Endothelial cell of umbilical vein (primary cell): ENCODE data around the gene PRDM16. TPM values are rescaled to one million over a fixed set of nuclear protein-coding genes. Genes with fewer than 3 reads are reported as not detected.

Experiments used
- Bru-seq: library from RNA; stranded (reverse); fragments of 400-500 nt; gene quantifications from one replicate; lab custom pipeline; 2021; lab: Mats Ljungman, UMichigan
- BruChase-seq, 2 experiments: library from RNA; stranded (reverse); fragments of 400-500 nt; gene quantifications; one replicate each; lab custom pipeline; 2021; lab: Mats Ljungman, UMichigan
- BruUV-seq: library from RNA; stranded (reverse); fragments of 400-500 nt; replicated peaks from 2 replicates; lab custom pipeline; 2021; lab: Mats Ljungman, UMichigan
- CTCF ChIA-PET: fragments of 300-600, 350-600 bp; sonication (Branson Sonifier 250); formaldehyde crosslinking; loops from one replicate; lab custom pipeline; 2021; ENCODE audit warnings: antibody characterized with exemption, inconsistent platforms; lab: Charles Lee
- POLR2A ChIA-PET: fragments of 300-600, 350-600 bp; sonication (Branson Sonifier 250); formaldehyde crosslinking; loops from one replicate; lab custom pipeline; 2021; ENCODE audit warnings: antibody characterized with exemption, inconsistent platforms; lab: Charles Lee
- DNase-seq: peaks from one replicate; pipeline ENCODE4 v3.0.0-alpha.2; 2011; ENCODE audit warnings: low read depth, low spot score
- FAIRE-seq: peaks from 2 replicates; lab custom pipeline; 2011; peaks lifted over from hg19 to GRCh38; lab: Jason Lieb, UNC
- H2AFZ ChIP-seq: 2 replicates; pipeline ENCODE4 v1.6.0; 2012; ENCODE audit warnings: low read depth, low read length, control low read depth, inconsistent platforms
- H3K27ac ChIP-seq: 2 replicates; pipeline ENCODE4 v1.5.1; 2011; ENCODE audit warnings: low read depth, mild to moderate bottlenecking, control low read depth, low read length, moderate library complexity; ENCODE audit not compliant: insufficient read depth
- H3K27me3 ChIP-seq, 2 experiments: 2 replicates each; pipeline versions ENCODE4 v1.6.0 to v1.6.1; 2011; ENCODE audit warnings: low read length in 2 of 2, mixed read lengths in 1 of 2; ENCODE audit not compliant: control insufficient read depth in 2 of 2, insufficient read depth in 2 of 2
- H3K36me3 ChIP-seq, 2 experiments: 2 replicates in 1 of 2; 3 replicates in 1 of 2; pipeline ENCODE4 v1.5.1; 2011; ENCODE audit warnings: low read length in 2 of 2, mild to moderate bottlenecking in 1 of 2, moderate library complexity in 1 of 2; ENCODE audit not compliant: control insufficient read depth in 2 of 2, insufficient read depth in 2 of 2; ENCODE audit errors: extremely low read depth in 1 of 2
- H3K4me1 ChIP-seq: 3 replicates; pipeline ENCODE4 v1.5.1; 2011; ENCODE audit warnings: mild to moderate bottlenecking, low read length; ENCODE audit not compliant: control insufficient read depth, insufficient read depth; ENCODE audit errors: extremely low read depth
- H3K4me2 ChIP-seq: 2 replicates; pipeline ENCODE4 v1.6.1; 2011; ENCODE audit warnings: low read length, control low read depth, mixed read lengths; ENCODE audit not compliant: insufficient read depth
- H3K4me3 ChIP-seq, 3 experiments: fragments of 200-600 bp in 1 of 3; sonication (generic), shearing (Covaris generic) in 1 of 3; replicated peaks in 1 of 3; 2 replicates each; pipeline ENCODE4 v1.5.1; 2011 to 2016; ENCODE audit warnings: control low read depth in 3 of 3, low read length in 3 of 3, mild to moderate bottlenecking in 2 of 3, inconsistent platforms in 1 of 3, low read depth in 1 of 3, moderate library complexity in 1 of 3; ENCODE audit not compliant: insufficient read depth in 1 of 3
- H3K79me2 ChIP-seq: 2 replicates; pipeline ENCODE4 v1.6.0; 2012; ENCODE audit warnings: low read length, inconsistent platforms; ENCODE audit not compliant: control insufficient read depth, insufficient read depth
- H3K9ac ChIP-seq: replicated peaks from 2 replicates; pipeline ENCODE3; 2011; ENCODE audit warnings: low read length, control low read depth; ENCODE audit not compliant: insufficient read depth; ENCODE audit errors: extremely low read depth
- H3K9me1 ChIP-seq: replicated peaks from 3 replicates; pipeline ENCODE4 v1.6.0; 2011; ENCODE audit warnings: mild to moderate bottlenecking, low read length; ENCODE audit not compliant: control insufficient read depth, insufficient read depth; ENCODE audit errors: extremely low read depth
- H3K9me3 ChIP-seq: replicated peaks from 2 replicates; pipeline ENCODE4 v1.5.1; 2012; ENCODE audit warnings: low read length, inconsistent platforms; ENCODE audit not compliant: control insufficient read depth, insufficient read depth
- H4K20me1 ChIP-seq: replicated peaks from 2 replicates; pipeline ENCODE3; 2011; ENCODE audit warnings: mild to moderate bottlenecking, low read length; ENCODE audit not compliant: control insufficient read depth, insufficient read depth; ENCODE audit errors: extremely low read depth
- EZH2 ChIP-seq: IDR thresholded peaks from 2 replicates; pipeline ENCODE4 v1.6.1; 2012; ENCODE audit warnings: borderline replicate concordance, low read depth, mild to moderate bottlenecking, moderate library complexity, low read length, inconsistent platforms; ENCODE audit not compliant: severe bottlenecking
- GATA2 ChIP-seq: IDR thresholded peaks from 2 replicates; pipeline ENCODE4 v1.7.0; 2011; ENCODE audit warnings: low read depth, mild to moderate bottlenecking, moderate library complexity, mixed read lengths, low read length; ENCODE audit not compliant: insufficient read length, insufficient read depth
- MYC ChIP-seq: IDR thresholded peaks from one replicate; pipeline ENCODE4 v1.6.1; 2011; ENCODE audit warnings: mild to moderate bottlenecking, low read depth, low read length
- POLR2A ChIP-seq: IDR thresholded peaks from 2 replicates; pipeline ENCODE4 v1.6.1; 2012; ENCODE audit warnings: low read depth, mild to moderate bottlenecking, control low read depth, low read length
- dilution Hi-C: fragments of 300-500 bp; cut with MboI; formaldehyde crosslinking; loops from one replicate; pipeline ENCODE4 v1.15.0; 2019; ENCODE audit warnings: low sequenced_read_pairs; ENCODE audit not compliant: extremely low pct_ligation_motif_present
- intact Hi-C: fragments of 100-400 bp; cut with micrococcal nuclease; formaldehyde crosslinking; loops from one replicate; pipeline ENCODE4 v1.10.0; 2022
- long read RNA-seq: library from polyadenylated mRNA; stranded (forward); transcript quantifications from one replicate; pipeline ENCODE4 v2.0.0, GENCODE V29; 2021
- polyA minus RNA-seq, 3 experiments: library from RNA; depleted of rRNA, polyadenylated mRNA; stranded (reverse); fragments of >200 nt; gene quantifications; 1 replicate in 1 of 3; 2 replicates in 2 of 3; pipeline ENCODE4 v1.2.3, GENCODE V29; 2011
- polyA plus RNA-seq, 4 experiments: library from polyadenylated mRNA; depleted of rRNA in 3 of 4; stranded (reverse) in 3 of 4; unstranded in 1 of 4; fragments of >200 nt; gene quantifications; 2 replicates each; pipeline versions ENCODE4 v1.2.1 to v1.2.3, GENCODE V29; 2011 to 2012; ENCODE audit warnings: missing spikeins in 1 of 4
- total RNA-seq: library from RNA; stranded (reverse); gene quantifications from 2 replicates; pipeline ENCODE4 v1.2.3, GENCODE V29; 2021

PRDM16 gene
- total RNA-seq: not detected in 2 replicates
- polyA plus RNA-seq: not detected in 2 replicates
- 0.01 TPM in 1 of 2 replicates, not detected in the other for polyA plus RNA-seq (2011; cell fraction: cytosol; rRNA removed)
- not detected in 2 replicates for polyA plus RNA-seq (2011; cell fraction: nucleus; rRNA removed)
- not detected in 2 replicates for polyA plus RNA-seq (2012)
- polyA minus RNA-seq: not detected in 2 replicates
- polyA minus RNA-seq (2011; cell fraction: cytosol; rRNA and poly(A)+ RNA removed): not detected
- polyA minus RNA-seq (2011; cell fraction: nucleus; rRNA and poly(A)+ RNA removed): not detected in 2 replicates
- Bru-seq, nascent RNA: percentile 1 among the genes with signal in this experiment
- BruChase-seq, experiment 1, labeled RNA remaining after a 6-hour chase: percentile 1 among the genes with signal in this experiment
- BruChase-seq, experiment 2, labeled RNA remaining after a 2-hour chase: percentile 2 among the genes with signal in this experiment
- long read RNA-seq: 0 reads

- peak within 1 kb of the TSS; percentile 38 to 54 (median 41) for H3K4me3 ChIP-seq
- H3K9me3 ChIP-seq: no peaks in the 10 kb centered on the region
- dilution Hi-C loops (no loop called here), intact Hi-C loops (loop anchor here (5.0 to 10.0 kb wide), 2 partner anchors 246 to 656 kb away; partner anchors contain the start of gene PEX10)
- TF ChIP-seq EZH2 (peak; percentile 90), MYC (no peak)
- H2AFZ ChIP-seq: no peak within 1 kb of the TSS
- FAIRE-seq (no peak), DNase-seq (no peak)
- H3K9me1 ChIP-seq: no peaks in the 10 kb centered on the region
- peak within 1 kb of the TSS; percentile 70 for H3K4me2 ChIP-seq
- CTCF ChIA-PET: no interaction called here
- no peaks in the 10 kb centered on the region for H4K20me1 ChIP-seq
- no peaks in the 10 kb centered on the region for H3K36me3 ChIP-seq
- no peaks in the 10 kb centered on the region for H3K4me1 ChIP-seq
- POLR2A ChIA-PET: no interaction called here
- H3K9ac ChIP-seq: no peak within 1 kb of the TSS
- BruUV-seq: no TSS peak
- H3K79me2 ChIP-seq: no peaks in the 10 kb centered on the region
- peaks cover 61 to 80% of the 10 kb centered on the region in 2 experiments for H3K27me3 ChIP-seq
- no peak within 1 kb of the TSS for H3K27ac ChIP-seq
These were observed at the start of gene PRDM16 for GRCh38 chr1:3068564-3069431. TSS of gene PRDM16 (plus strand) at chr1:3069203. CDS start at chr1:3069260, 57 bp downstream.

DNA sequence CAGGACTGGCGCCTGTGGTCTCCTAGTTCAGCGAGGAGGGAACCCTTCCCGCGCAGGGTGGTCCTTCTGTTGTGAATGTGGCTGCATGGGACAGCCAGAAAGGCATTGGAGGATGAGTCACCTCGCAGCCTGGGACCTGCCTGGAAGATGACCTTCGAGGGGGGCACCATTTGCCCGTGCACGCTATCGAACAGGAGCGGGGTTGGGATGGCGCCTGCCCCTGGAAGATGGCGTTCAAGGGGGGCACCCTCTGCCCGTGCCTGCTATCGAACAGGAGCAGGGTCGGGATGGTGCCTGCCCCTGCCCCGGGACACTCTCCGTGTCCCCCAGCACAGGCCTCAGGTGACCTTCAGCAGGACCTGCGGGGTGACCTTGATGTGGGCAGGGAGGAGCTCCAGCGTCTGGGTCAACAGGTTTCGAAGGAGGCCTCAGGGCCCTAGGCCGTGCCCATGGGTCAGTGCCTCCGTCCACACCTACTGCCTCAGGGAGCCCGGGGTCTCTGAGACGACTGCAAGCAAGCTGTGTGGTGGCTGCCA is 49.4 kb upstream of the PRDM16 start:
- Histone ChIP-seq H2AFZ (no peak overlapping the region), H3K9me3 (no peaks in the 10 kb centered on the region), H3K27me3 (no peaks in the 10 kb centered on the region), H3K4me3 (no peak overlapping the region), H3K79me2 (no peaks in the 10 kb centered on the region), H3K4me2 (no peak overlapping the region), H3K4me1 (no peaks in the 10 kb centered on the region), H3K36me3 (no peaks in the 10 kb centered on the region), H3K9ac (no peak overlapping the region), H4K20me1 (no peaks in the 10 kb centered on the region), H3K27ac (no peak overlapping the region), H3K9me1 (no peaks in the 10 kb centered on the region)
- FAIRE-seq (no peak), DNase-seq (no peak)
- POLR2A ChIA-PET: no interaction called here
- dilution Hi-C loops: no loop called here
- TF ChIP-seq GATA2 (no peak), POLR2A (no peak), MYC (no peak)
- intact Hi-C loops: no loop called here
- CTCF ChIA-PET: no interaction called here
- BruUV-seq: no TSS peak
